ENCODE data around the gene FUT9.

The FUT9 gene

GRCh38 chr6:96066376-96066775 lies 50.6 kb downstream of the FUT9 start:
- in situ Hi-C loops (cut with MboI; ENCODE audit: low sequenced_read_pairs), result no loop called here

- in situ Hi-C loops (cut with MboI; ENCODE audit: low sequenced_read_pairs), result no loop called here
Observed at GRCh38 chr6:96073555-96073954, 57.8 kb downstream of the FUT9 start.

GRCh38 chr6:96074006-96074405 lies 58.2 kb downstream of the FUT9 start:
- in situ Hi-C loops (cut with MboI; ENCODE audit: low sequenced_read_pairs), result no loop called here

DNA sequence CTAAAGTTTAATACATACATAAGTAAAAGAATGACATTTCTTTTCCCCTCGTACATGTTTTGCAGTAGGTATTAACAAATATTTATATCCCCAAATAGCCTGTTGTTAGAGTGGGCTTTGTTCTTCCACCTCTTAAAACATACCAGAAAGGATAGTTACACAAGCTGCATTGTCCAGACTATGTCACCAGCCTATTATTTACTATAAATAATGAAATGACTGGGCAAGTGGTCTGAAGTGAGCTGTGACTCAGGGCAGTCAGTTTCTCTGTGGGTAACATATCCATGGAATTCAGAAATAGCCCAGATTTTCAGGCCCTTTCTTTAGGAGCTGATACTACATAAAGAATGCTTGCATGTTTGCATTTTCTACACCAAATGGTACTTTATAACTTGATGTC lies 60.1 kb downstream of the FUT9 start:
- in situ Hi-C loops (cut with MboI; ENCODE audit: low sequenced_read_pairs), result no loop called here

- in situ Hi-C loops (cut with MboI; ENCODE audit: low sequenced_read_pairs), result no loop called here
Observed at GRCh38 chr6:96086745-96087144, 71.0 kb downstream of the FUT9 start.

DNA sequence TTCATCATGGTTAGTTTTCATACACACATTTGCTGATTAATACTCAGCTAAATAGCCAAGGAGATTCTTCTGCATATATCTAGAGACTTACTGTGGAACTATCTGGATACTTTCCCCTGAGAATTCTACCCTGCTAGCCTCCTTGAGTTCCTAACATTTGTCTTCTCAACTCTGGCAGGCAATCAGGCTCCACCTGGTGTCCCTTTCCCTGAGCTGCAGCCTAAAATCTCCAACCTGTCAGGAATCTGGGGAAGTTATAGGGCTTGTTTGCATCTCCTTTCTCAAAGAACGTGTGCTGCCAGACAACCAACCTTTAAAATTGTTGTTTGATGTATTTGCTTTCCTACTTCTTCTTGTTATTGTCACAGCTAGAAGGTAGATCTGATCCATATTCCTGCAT lies 73.4 kb downstream of the FUT9 start:
- in situ Hi-C loops (cut with MboI; ENCODE audit: low sequenced_read_pairs), result no loop called here

GRCh38 chr6:96094077-96094476 lies 78.3 kb downstream of the FUT9 start:
- in situ Hi-C loops (cut with MboI; ENCODE audit: low sequenced_read_pairs), result no loop called here

GRCh38 chr6:96099069-96099468 lies 83.3 kb downstream of the FUT9 start:
- in situ Hi-C loops (cut with MboI; ENCODE audit: low sequenced_read_pairs), result no loop called here

- in situ Hi-C loops (cut with MboI; ENCODE audit: low sequenced_read_pairs), result no loop called here
Observed at GRCh38 chr6:96101564-96101963, 85.8 kb downstream of the FUT9 start.

DNA sequence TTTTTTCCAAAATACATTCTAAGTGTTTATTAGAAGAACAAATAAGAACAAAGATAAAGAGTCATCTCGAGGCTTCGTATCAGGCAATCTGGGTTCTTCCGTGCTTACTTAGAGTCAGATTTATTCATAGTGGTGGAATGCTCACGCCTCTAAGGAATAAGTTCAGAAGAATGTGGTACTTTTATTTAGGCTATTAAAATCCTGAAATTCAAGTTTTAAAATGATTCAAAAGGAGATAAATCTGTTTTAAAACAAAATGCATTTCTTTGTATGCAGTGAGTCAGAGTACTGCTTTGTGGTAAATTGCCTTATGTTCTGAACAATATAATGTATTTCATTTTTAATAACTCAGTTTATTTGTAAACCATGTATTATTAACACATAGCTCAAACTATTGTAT lies 89.1 kb downstream of the FUT9 start:
- in situ Hi-C loops (cut with MboI; ENCODE audit: low sequenced_read_pairs), result no loop called here

DNA sequence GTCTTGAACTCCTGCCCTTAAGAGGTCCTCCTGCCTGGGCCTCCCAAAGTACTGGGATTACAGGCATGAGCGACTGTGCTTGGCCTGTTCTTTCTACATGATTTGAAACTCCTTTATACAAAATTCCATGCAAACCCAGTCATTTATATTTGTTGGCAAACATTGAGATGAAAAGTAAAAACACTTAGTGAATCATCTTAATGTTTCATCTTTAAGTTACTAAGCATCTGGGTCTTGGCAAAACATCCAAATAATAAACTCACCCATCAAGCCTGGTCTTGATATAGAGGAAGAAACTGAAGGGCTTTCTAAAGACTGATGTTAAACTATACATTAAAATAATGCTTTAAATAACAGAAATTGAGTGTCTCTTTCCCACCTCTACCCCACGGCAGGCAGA lies 95.1 kb downstream of the FUT9 start:
- in situ Hi-C loops (cut with MboI; ENCODE audit: low sequenced_read_pairs), result no loop called here

DNA sequence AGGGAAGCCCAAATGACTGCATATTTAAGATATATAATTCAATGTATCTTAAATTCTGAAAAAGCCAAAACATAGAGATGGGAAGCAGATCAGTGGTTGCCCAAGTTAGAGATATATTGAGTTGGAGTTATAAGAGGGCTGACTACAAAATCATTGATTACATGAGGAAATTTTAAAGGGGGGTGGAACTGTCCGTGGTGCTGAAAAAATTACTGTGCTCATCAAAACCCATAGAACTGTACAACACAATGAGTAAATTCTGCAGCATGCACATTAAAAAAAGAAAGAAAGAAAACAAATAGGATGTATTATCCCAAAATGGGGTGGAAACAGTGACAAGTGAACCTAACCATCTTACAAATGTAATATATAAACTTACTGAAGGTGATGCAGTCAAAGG lies 100.9 kb downstream of the FUT9 start:
- in situ Hi-C loops (cut with MboI; ENCODE audit: low sequenced_read_pairs), result no loop called here

- in situ Hi-C loops (cut with MboI; ENCODE audit: low sequenced_read_pairs), result no loop called here
Observed at GRCh38 chr6:96124778-96125177, 109.0 kb downstream of the FUT9 start.

DNA sequence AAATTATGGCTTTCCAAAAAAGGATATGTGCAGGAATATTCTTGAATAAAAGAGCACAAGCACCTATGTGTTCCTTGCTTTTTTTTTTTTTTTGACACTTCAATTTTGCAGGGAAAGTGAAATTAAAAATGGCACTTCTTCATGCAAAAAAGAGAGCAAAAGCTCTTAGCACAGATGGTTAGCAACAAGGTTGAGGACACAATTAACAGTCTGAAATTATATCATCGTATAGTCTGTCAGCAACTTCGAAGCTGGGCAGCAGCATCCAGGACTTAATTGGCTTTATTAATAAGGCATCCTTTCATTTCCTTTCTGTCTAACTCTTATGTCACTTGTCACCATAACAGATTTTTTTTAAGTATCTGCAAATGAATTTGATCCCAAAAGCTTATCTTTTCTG lies 122.6 kb downstream of the FUT9 start:
- in situ Hi-C loops (cut with MboI; ENCODE audit: low sequenced_read_pairs), result no loop called here

GRCh38 chr6:96142142-96142541 lies 126.4 kb downstream of the FUT9 start:
- in situ Hi-C loops (cut with MboI; ENCODE audit: low sequenced_read_pairs), result no loop called here

GRCh38 chr6:96150431-96150830 lies 134.7 kb downstream of the FUT9 start:
- in situ Hi-C loops (cut with MboI; ENCODE audit: low sequenced_read_pairs), result no loop called here

DNA sequence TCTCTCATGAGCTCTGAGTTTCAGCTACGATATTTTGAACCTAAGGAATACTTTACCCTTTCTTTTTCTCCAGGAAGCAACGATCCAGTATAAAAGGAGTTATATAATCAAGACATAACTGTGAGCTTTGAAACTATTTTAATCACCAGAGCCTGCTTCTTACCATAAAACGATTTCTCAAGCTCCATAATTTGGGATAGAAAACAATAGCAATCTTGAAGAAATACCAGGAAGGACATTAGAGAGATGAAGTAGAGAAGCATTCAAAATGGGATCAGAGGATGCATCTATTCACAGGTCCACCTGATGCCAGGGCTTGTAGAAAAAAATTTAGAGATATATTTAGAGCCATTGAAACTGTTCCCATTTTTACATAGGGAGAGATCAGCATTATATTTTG lies 135.9 kb downstream of the FUT9 start:
- in situ Hi-C loops (cut with MboI; ENCODE audit: low sequenced_read_pairs), result no loop called here

- in situ Hi-C loops (cut with MboI; ENCODE audit: low sequenced_read_pairs), result no loop called here
Observed at GRCh38 chr6:96152114-96152708, 136.4 kb downstream of the FUT9 start.

GRCh38 chr6:96153775-96154174 lies 138.0 kb downstream of the FUT9 start:
- in situ Hi-C loops (cut with MboI; ENCODE audit: low sequenced_read_pairs), result no loop called here

GRCh38 chr6:96156425-96156824 lies 140.7 kb downstream of the FUT9 start:
- in situ Hi-C loops (cut with MboI; ENCODE audit: low sequenced_read_pairs), result no loop called here

GRCh38 chr6:96157018-96157565 lies 141.3 kb downstream of the FUT9 start:
- in situ Hi-C loops (cut with MboI; ENCODE audit: low sequenced_read_pairs), result no loop called here

DNA sequence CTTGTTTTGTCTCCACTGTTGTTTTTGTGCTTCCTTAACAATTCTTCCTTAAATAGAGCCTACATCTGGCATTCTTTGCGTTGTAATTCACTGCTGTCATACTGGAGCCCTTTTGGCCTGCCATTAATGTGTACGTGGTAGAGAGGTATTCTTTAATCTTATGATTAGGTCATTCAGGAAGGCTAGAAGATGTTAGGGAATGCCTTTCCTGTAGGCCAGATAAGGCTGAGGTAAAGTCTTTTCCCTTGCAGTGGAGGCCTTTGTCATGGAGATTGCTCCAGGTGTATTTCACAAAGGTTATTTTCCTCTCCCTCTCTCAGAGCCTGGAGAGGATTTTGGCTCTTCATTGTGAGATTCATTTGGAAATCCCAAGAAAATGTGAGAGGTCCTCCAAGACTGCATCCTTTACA lies 146.9 kb downstream of the FUT9 start:
- in situ Hi-C loops (cut with MboI; ENCODE audit: low sequenced_read_pairs), result no loop called here

DNA sequence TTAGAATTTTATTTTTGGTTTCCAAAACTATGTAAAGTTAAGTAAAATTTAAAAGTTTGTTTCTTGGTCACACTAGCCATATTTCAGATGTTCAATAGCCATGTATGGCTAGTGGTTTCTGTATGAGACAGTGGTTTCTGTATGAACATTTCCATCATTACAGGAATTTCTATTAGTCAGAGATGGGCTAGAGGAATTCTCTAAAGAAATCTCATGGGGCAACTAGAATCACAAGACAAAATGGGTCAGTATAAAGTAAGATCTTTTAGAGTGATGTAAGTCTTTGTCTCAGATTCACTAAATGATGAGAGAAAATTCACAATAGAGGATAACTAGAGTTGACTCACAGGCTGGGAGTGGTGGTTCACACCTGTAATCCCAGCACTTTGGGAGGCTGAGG lies 149.0 kb downstream of the FUT9 start:
- in situ Hi-C loops (cut with MboI; ENCODE audit: low sequenced_read_pairs), result no loop called here

All from hTERT RPE-1 (cell line).